Measurements from ENCODE around the gene GFI1.

Gene GFI1

GRCh38 chr1:92504291-92505014 is 17.7 kb upstream of the GFI1 start:
- ATAC-seq (ENCODE audit: low read depth) = no peak

GRCh38 chr1:92503926-92504285 is 17.2 kb upstream of the GFI1 start:
- ATAC-seq (ENCODE audit: low read depth) = no peak
- no peaks in the 10 kb centered on the region for H3K36me3 ChIP-seq (ENCODE audit: low read depth)
- H3K4me3 ChIP-seq (ENCODE audit: severe bottlenecking) = no peak overlapping the region
- peaks cover 5% of the 10 kb centered on the region for H3K27me3 ChIP-seq (ENCODE audit: insufficient read depth, poor library complexity, severe bottlenecking)
- no peaks in the 10 kb centered on the region for H3K9me3 ChIP-seq (ENCODE audit: severe bottlenecking)
- DNase-seq (ENCODE audit: low spot score) = no peak
- peaks cover 3% of the 10 kb centered on the region for H3K4me1 ChIP-seq (ENCODE audit: insufficient read depth, poor library complexity, severe bottlenecking)
- no peak overlapping the region for H3K27ac ChIP-seq (ENCODE audit: poor library complexity, severe bottlenecking)
- TF ChIP-seq CTCF (IDR thresholded peaks at IDR 0.05; ENCODE audit: poor library complexity, severe bottlenecking) = no peak

More at GRCh38 chr1:92504291-92505014, 17.7 kb upstream of the GFI1 start:
- Histone ChIP-seq H3K4me3 (ENCODE audit: severe bottlenecking) (no peak overlapping the region), H3K9me3 (ENCODE audit: severe bottlenecking) (no peaks in the 10 kb centered on the region), H3K4me1 (ENCODE audit: insufficient read depth, poor library complexity, severe bottlenecking) (peaks cover 3% of the 10 kb centered on the region), H3K27me3 (ENCODE audit: insufficient read depth, poor library complexity, severe bottlenecking) (peaks cover 5% of the 10 kb centered on the region), H3K36me3 (ENCODE audit: low read depth) (no peaks in the 10 kb centered on the region), H3K27ac (ENCODE audit: poor library complexity, severe bottlenecking) (no peak overlapping the region)
- DNase-seq (ENCODE audit: low spot score) = no peak
- TF ChIP-seq CTCF (IDR thresholded peaks at IDR 0.05; ENCODE audit: poor library complexity, severe bottlenecking) = no peak

- H3K36me3 ChIP-seq (ENCODE audit: low read depth) = no peaks in the 10 kb centered on the region
- ATAC-seq (ENCODE audit: low read depth) (peak; percentile 24; the same call in 1 of the 3 replicates), DNase-seq (ENCODE audit: low spot score) (no peak)
- H3K27me3 ChIP-seq (ENCODE audit: insufficient read depth, poor library complexity, severe bottlenecking) = peaks cover 5% of the 10 kb centered on the region
- H3K4me3 ChIP-seq (ENCODE audit: severe bottlenecking) = no peak overlapping the region
- H3K27ac ChIP-seq (ENCODE audit: poor library complexity, severe bottlenecking) = no peak overlapping the region
- TF ChIP-seq CTCF (IDR thresholded peaks at IDR 0.05; ENCODE audit: poor library complexity, severe bottlenecking) = no peak
- H3K9me3 ChIP-seq (ENCODE audit: severe bottlenecking) = no peaks in the 10 kb centered on the region
- H3K4me1 ChIP-seq (ENCODE audit: insufficient read depth, poor library complexity, severe bottlenecking) = peaks cover 3% of the 10 kb centered on the region
These were observed 16.6 kb upstream of the GFI1 start for GRCh38 chr1:92503043-92503925.

- Histone ChIP-seq H3K9me3 (ENCODE audit: severe bottlenecking) (no peaks in the 10 kb centered on the region), H3K27ac (ENCODE audit: poor library complexity, severe bottlenecking) (no peak overlapping the region), H3K27me3 (ENCODE audit: insufficient read depth, poor library complexity, severe bottlenecking) (peaks cover 5% of the 10 kb centered on the region), H3K4me3 (ENCODE audit: severe bottlenecking) (no peak overlapping the region), H3K36me3 (ENCODE audit: low read depth) (no peaks in the 10 kb centered on the region), H3K4me1 (ENCODE audit: insufficient read depth, poor library complexity, severe bottlenecking) (peaks cover 3% of the 10 kb centered on the region)
- peak; percentile 49 for ATAC-seq (ENCODE audit: low read depth)
- no peak for DNase-seq (ENCODE audit: low spot score)
- TF ChIP-seq CTCF (IDR thresholded peaks at IDR 0.05; ENCODE audit: poor library complexity, severe bottlenecking) = no peak
These were observed 15.5 kb upstream of the GFI1 start for GRCh38 chr1:92502247-92502646.

Measured in RWPE2 (cell line).